ENCODE results near the gene RAB40C.

GRCh38 chr16:645852-646678 lies 56.2 kb downstream of the RAB40C start:
- TF ChIP-seq EZH2 (IDR thresholded peaks at IDR 0.05; ENCODE audit: low read length, missing control alignments) (no peak), CTCF (conservative IDR thresholded peaks at IDR 0.05 in 1 of 2, IDR thresholded peaks at IDR 0.05 in 1 of 2; ENCODE audit: low read depth in 1 of 2, low read length in 2 of 2) (no peak)

Data from fibroblast of lung (primary cell).